Right renal cortex interstitium (tissue), 3 donors: ENCODE data around the gene SERPINE1. TPM values are rescaled to one million over a fixed set of nuclear protein-coding genes. Genes with fewer than 3 reads are reported as not detected.
"Not testable (repeated sequence)": the region's sequence is repeated elsewhere in the genome, so short reads cannot be mapped to it uniquely, and the experiment has no call there.

Experiments
- DNase-seq, 3 donors: peaks; one replicate each; pipeline ENCODE4 v3.0.0-alpha.2; 2013; ENCODE audit warnings: low read depth in 3 of 3, low spot score in 2 of 3
- polyA plus RNA-seq, 3 donors: library from polyadenylated mRNA; unstranded; fragments of 120-200 nt; gene quantifications; one replicate each; pipeline ENCODE4 v1.2.1, GENCODE V29; 2013; ENCODE audit not compliant: insufficient read length in 3 of 3

SERPINE1 gene
- polyA plus RNA-seq, 3 donors, result 0.89 to 1.2 (median 1.1) TPM

GRCh38 chr7:101100858-101101847, 25.8 kb upstream of the SERPINE1 start:
- DNase-seq, result no peak

DNA sequence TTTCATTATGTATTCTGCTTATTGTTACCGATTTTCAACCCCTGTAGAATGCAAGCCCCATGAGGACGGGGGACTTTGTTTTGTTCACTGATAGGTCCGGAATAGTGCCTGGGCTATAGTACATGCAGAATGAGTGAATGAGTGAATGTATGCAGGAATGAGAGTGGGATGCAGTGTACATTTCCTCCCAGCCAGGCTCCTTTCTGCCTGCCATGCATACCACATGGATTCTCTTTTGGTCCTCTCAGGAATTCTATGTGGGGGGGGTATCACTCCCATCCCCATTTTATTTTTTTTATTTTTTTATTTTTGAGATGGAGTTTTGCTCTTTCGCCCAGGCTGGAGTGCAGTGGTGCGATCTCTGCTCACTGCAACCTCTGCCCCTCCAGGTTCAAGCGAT, 24.9 kb upstream of the SERPINE1 start:
- DNase-seq, result no peak

GRCh38 chr7:101103701-101104100, 23.2 kb upstream of the SERPINE1 start:
- DNase-seq, result not testable (repeated sequence)

- no peak for DNase-seq
These were observed 22.7 kb upstream of the SERPINE1 start for GRCh38 chr7:101104193-101104713.

GRCh38 chr7:101104799-101105198, 22.1 kb upstream of the SERPINE1 start:
- DNase-seq, result no peak

- not testable (repeated sequence) for DNase-seq
These were observed 21.7 kb upstream of the SERPINE1 start for GRCh38 chr7:101105248-101105647.

DNA sequence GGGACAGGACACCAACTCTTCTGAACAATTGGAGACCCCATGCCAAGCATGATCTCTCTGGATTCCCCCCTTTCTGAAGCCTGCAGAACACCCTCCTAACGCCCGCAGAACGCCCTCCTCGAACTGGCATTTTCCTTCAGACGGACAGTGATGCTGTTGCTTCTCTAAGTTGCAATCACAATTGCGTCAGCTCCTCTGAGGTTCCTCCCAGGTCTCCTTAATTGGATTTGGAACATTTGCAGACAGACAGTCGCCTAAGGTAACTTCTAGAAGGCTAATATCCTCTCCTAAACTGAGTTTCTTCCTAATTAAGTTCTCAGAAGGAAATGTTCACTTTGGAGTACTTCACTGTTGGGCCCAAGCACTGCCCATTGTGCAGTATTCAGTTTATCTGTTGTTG, 20.5 kb upstream of the SERPINE1 start:
- DNase-seq, result no peak

- DNase-seq, result no peak
These were observed 18.5 kb upstream of the SERPINE1 start for GRCh38 chr7:101108330-101108857.

DNA sequence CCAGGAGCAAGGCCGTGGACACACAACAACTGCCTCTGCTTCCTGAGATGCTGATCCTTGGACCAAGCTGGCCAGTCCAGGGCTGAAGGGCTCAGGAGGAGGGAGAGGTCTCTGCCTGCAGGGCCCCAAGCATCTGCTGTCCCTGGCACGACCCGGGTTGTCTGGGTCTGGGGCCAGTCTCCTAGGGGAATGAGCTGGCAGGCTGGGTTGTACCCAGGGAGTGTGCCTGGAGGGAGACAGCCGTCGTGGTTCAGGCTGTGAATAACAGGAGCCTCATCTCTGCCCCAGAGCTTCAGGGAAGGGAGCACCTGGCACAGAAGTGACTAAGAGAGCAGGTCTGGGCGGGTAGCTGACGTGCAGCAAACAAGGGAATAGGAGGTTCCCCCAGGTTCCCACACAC, 17.9 kb upstream of the SERPINE1 start:
- DNase-seq, result no peak

DNA sequence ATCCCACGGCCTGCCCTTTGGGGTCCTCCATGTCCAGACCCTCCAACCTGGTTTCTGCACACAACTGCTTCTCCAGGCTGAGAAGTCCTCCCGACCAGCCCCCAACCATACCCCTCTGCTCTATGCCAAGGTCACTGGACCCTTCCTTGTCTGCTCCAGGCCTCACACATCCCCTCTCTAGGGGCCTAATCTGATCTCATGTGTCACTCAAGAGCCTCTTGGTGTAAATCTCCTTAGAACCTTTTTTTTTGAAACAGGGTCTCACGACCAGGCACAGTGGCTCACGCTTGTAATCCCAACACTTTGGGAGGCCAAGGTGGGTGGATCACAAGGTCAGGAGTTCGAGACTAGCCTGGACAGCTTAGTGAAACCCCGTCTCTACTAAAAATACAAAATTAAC, 17.5 kb upstream of the SERPINE1 start:
- DNase-seq, result no peak

GRCh38 chr7:101111261-101111660, 15.6 kb upstream of the SERPINE1 start:
- DNase-seq, result no peak

DNA sequence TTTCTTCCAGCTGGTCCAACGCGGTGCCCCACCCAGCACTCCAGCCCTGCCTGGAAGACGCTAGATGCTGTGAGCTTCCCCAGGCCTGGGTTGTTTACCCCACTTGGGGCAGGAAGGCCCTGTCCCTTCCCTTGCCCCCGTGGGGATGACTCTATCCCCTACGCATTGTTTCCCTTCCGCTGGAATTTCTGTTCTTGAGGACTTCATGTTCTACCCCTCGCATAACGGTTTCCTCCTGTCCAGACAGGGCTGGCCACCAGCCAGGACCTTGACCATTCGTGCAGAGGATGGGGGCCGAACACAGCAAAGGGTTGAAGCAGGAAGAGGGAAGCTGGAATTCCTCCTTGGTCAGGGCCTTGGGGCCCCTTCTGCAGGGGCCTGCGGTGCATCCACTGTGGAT, 14.7 kb upstream of the SERPINE1 start:
- DNase-seq, result no peak

GRCh38 chr7:101113140-101113539, 13.8 kb upstream of the SERPINE1 start:
- DNase-seq, result not testable (repeated sequence)

DNA sequence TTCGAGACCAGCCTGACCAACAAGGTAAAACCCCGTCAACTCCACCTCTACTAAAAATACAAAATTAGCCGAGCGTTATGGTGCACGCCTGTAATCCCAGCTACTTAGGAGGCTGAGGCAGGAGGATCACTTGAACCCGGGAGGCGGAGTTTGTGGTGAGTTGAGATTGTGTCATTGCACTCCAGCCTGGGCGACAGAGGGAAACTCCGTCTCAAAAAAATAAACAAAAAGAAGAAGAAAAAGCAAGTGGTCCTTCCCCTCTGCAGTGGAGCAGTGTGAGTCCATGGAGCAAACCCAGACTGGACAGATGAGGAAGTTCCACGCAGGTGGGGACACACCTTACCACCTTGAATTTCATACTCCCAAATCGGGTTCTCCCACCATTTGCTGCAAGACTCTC, 13.1 kb upstream of the SERPINE1 start:
- no peak for DNase-seq

DNA sequence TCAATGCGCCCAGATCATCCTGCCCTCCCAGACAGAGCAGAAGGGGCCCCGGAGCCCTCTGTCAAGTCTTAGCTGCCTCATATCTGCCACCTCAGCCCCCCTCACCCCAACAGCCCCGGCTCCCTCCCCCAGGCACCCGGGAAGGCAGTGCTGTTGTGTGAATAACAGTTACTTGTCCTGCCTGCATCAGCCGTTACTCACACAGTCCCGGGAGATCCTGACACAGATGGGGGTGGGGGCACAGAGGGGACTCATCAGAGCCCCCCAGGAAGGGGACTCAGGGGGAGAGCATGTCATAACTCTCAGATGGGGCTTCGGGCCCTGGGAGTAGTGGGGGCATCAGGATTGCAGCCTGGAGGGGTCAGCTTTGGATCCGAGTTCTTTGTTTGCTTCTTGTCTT, 12.4 kb upstream of the SERPINE1 start:
- DNase-seq, result no peak

DNA sequence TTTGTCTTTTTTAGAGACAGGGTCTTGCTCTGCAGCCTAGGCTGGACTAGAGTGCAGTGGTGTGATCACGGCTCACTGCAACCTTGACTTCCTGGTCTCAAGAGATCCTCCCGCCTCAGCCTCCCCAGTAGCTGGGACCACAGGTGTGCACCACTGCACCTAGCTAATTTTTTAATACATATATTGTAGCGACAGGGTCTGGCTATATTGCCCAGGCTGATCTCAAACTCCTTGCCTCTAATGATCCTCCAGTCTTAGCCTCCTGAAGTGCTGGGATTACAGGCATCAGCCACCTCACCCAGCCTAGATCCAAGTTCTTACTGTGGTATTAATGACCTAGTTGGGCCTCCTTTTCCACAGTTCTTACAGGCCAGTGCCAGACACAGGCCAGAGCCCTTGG, 11.7 kb upstream of the SERPINE1 start:
- DNase-seq, result no peak

DNA sequence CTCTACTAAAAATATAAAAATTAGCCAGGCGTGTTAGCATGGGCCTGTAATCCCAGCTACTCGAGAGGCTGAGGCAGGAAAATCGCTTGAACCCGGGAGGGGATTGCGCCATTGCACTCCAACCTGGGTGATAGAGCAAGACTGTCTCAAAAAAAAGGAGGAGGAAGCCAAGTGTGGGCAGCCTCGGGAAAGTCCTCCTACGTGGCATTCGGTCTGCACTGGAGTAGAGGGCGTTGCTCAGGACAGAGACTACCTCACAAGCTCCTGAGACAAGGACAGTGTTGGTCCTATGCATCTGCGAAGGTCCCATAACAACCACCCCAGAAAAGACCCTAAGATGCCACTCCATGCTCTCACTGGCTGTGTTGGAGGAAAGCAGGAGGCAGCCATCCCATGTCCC, 10.0 kb upstream of the SERPINE1 start:
- no peak for DNase-seq

DNA sequence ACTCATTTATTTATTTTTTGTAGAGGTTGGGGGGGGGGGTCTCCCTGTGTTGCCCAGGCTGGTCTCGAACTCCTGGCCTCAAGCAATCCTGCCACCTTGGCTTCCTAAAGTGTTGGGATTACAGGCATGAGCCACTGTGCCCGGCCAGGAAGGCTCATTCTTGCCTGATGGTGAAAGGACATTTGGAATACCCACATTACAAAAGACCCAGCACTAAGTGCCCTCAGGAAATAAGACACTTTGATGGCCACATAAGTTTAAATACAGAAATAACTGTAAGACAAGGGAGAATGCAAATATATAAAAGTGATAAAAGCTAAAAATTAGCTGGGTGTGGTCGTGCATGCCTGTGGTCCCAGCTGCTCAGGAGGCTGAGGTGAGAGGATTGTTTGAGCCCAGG, 8.0 kb upstream of the SERPINE1 start:
- no peak for DNase-seq

- DNase-seq, result no peak
These were observed 7.0 kb upstream of the SERPINE1 start for GRCh38 chr7:101119876-101120275.

GRCh38 chr7:101120315-101120714, 6.6 kb upstream of the SERPINE1 start:
- no peak for DNase-seq

DNA sequence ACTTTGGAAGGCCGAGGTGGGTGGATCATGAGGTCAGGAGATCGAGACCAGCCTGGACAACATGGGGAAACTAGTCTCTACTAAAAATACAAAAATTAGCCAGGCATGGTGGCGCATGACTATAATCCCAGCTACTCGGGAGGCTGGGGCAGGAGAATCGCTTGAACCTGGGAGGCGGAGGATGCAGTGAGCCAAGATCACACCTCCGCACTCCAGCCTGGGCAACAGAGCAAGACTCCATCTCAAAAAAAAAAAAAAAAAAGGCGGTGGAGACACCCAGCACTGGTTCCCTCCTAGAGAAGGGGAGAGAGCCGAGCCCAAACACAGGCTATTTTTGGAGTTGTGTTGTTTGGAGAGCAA, 5.3 kb upstream of the SERPINE1 start:
- not testable (repeated sequence) for DNase-seq
